Measurements from ENCODE around the gene WDSUB1.

The WDSUB1 gene, protein sequence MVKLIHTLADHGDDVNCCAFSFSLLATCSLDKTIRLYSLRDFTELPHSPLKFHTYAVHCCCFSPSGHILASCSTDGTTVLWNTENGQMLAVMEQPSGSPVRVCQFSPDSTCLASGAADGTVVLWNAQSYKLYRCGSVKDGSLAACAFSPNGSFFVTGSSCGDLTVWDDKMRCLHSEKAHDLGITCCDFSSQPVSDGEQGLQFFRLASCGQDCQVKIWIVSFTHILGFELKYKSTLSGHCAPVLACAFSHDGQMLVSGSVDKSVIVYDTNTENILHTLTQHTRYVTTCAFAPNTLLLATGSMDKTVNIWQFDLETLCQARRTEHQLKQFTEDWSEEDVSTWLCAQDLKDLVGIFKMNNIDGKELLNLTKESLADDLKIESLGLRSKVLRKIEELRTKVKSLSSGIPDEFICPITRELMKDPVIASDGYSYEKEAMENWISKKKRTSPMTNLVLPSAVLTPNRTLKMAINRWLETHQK

DNA sequence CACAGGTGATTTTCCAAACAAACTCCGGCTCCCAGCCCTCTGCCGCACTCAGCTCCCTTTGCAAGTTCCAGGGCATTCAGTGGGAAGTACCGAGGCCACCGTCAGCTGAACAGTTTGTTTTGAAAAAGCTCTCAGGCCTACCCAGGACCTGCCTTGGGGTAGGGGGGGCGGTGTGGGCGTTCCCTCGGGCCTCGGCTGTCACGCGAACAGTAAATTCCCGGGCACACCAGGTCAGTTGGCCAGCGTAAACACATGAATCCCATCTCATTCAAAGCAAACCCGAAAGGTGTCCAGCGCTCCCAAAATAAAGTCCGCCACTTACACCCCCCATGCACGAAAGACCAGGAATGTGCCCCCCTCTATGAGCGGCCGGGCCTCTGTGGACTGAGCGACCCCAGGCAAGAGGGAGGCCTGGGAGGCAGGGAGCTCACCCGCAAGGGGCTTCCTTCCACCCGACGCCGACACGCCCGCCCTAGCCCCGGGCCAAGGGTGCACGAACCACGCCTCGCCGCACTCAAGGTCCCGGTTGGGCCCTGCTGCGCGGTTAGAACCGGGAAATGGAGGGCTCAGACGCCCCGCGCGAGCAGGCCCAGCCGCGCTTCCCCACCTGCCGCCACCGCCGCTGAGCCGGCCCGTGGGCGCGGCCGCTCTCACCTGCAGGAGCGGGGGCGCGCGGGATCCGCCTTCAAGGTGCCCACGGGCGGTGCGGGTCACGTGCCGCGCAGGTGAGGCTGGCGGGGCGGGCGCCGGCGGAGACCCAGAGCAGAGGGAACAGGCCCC is at the start of gene WDSUB1:
TSS of gene WDSUB1 (minus strand) at position 775 of the 780 bp plus-strand sequence. CDS start 3,634 bp downstream, outside the sequence.
- DNase-seq: no peak

- no peak for DNase-seq
Observed at GRCh38 chr2:159326569-159327255, 40.2 kb upstream of the WDSUB1 start.

- no peak for DNase-seq
Observed at GRCh38 chr2:159322419-159322818, 35.9 kb upstream of the WDSUB1 start.

DNA sequence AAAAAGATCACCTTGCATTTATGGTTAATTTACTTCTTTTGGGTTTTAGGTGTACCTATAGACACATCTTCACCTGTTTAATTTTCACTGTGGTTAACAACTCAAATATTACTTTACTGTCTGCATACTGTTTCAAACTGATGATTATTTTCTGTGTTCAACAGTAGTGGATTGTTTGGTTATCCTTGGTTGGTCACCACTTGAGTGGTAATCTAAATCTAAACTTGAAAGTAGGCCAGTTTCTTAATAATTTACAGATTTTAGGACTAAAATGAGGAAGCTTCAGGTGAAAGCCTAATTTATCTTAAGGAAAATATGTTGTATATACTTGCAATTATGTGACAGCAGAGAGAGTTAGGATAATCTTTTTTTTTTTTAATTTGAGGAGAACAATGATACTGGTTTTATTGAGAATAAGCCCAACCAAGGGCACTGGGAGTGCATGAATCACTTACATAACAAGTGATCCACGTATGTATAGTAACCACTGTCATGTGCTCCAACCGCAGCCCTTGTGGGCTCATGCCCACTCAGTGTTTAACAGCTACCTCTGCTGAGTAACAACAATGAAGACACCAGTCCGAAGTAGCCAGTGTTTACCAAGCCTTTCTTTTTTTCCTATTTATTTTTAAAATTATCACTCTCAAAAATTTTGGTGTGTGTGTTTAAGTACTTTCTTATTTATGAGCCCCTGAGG is 31.0 kb upstream of the WDSUB1 start:
- no peak for DNase-seq

GRCh38 chr2:159307942-159308341 is 21.4 kb upstream of the WDSUB1 start:
- no peak for DNase-seq

DNA sequence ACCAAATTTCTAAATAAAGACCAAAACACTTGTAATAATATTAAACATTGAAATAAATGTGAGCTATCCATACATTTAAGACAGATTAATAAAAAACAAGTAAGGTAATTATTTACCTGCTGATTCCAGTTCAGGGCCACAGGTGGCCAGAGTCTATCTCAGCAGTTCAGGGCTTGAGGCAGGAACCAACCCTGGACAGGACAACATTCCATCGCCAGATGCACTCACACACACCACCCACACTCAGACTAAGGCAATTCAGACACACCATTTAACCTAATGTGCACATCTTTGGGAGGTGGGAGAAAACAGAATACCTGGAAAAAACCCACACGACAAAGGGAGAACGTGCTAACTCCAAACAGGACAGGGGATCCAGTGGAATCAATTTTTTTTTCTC is 14.1 kb upstream of the WDSUB1 start:
- no peak for DNase-seq

- DNase-seq: no peak
Observed at GRCh38 chr2:159298967-159299366, 12.5 kb upstream of the WDSUB1 start.

GRCh38 chr2:159297042-159297707 is 10.7 kb upstream of the WDSUB1 start:
- no peak for DNase-seq

DNA sequence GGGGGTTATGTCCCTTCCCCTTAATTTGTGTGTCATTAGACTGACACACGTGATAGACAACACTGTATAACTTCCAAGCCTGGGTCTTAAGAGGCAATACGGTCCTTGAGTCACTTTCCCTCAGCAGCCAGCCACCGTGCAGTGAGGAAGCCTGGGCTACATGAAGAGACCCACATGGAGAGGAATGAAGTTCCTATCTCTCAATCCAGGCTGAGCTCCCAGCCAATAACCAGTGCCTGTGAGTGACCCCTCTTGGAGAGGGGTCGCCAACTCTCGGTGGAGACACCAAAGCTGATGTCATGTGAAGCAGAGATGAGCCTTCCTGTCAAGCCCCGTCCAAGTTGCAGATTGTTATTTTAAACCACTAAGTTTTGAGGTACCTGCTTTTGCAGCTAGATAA is 5.7 kb upstream of the WDSUB1 start:
- no peak for DNase-seq

DNA sequence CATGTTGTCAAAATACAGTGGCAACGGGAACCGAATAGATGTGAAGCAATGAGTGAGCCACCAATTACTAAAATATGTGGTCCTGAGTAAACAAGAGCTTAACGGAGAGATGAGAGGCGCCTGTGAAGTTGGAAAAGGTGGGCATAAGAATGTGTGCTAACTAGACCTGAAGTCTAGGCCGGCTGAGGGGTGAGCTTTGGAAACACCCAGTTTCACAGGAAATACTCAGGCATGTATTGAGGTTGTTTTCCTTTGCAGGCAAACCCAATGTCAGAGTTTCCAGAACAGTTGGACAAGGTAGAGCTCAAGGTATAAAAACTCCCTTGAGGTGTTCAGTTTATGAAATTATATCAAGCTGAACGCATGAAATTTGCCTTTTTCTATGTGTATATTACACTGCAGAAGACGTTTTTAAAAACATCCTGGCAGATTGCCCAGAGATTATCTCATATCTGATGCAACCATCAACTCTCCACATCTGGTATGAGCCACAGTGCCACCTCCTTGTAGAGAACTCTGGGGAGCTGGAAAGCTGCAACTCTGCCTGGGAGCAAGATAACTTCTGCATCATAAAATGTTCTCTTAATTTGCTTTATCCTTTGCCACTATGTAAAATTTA is 3.9 kb upstream of the WDSUB1 start:
- no peak for DNase-seq

GRCh38 chr2:159287733-159288132 is 1.2 kb upstream of the WDSUB1 start:
- no peak for DNase-seq

DNA sequence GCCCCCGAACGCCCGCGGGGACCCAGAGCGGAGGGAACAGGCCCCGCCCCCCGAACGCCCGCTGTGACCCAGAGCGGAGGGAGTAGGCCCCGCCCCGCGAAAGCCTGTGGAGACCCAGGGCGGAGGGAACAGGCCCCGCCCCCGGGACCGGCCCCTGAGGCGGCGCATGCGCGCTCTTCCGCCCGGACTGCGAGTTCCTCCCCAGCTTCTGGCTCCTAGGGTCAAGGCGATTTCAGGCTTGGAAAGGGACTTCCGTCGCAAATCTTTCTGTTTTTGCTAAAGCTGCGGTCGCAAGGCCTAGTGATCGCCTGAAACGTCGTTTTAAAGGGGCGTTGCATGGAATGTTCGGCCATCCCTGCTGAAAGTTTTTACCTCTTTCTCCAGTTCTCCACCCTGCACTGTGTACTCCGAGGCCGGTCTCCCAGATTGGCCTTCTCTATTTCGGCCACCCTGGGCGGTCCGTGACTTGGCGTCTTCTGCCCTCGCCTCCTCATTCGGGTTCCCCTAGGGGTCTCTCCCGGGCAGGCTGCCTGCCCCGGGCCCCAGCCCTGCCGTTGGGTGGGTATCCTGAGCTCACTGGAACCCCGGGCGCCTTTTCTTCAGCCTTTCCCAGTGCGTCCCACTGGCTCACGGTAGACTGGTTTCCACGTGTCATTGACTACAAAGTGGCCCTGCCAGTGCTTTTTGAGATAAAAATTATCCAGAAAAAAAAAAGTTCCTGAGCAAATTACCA is 372 bp upstream of the WDSUB1 start:
- DNase-seq: peak; percentile 94

GRCh38 chr2:159285433-159285832 is 1.1 kb downstream of the WDSUB1 start:
- DNase-seq: no peak

GRCh38 chr2:159283529-159283928 is 3.0 kb downstream of the WDSUB1 start:
- no peak for DNase-seq

DNA sequence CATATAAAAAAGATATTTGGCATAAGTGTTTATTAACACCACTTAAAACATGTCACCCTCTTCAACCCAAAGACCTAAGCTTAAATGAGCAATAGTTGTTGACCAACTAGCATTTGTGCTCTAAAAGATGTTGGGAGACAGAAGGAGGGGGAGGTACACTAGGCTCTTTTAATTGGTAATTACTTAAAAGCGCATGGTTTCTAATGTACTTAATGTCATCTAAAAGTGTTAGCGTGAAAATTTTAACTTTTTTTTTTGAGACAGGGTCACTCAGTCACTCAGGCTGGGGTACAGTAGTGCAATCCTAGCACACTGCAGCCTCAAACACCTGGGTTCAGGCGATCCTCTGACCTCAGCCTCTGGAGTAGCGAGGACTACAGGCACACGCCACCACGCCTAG is 5.5 kb downstream of the WDSUB1 start:
- DNase-seq: no peak

GRCh38 chr2:159279700-159280099 is 6.8 kb downstream of the WDSUB1 start:
- no peak for DNase-seq

GRCh38 chr2:159275111-159275510 is 11.4 kb downstream of the WDSUB1 start:
- DNase-seq: no peak

DNA sequence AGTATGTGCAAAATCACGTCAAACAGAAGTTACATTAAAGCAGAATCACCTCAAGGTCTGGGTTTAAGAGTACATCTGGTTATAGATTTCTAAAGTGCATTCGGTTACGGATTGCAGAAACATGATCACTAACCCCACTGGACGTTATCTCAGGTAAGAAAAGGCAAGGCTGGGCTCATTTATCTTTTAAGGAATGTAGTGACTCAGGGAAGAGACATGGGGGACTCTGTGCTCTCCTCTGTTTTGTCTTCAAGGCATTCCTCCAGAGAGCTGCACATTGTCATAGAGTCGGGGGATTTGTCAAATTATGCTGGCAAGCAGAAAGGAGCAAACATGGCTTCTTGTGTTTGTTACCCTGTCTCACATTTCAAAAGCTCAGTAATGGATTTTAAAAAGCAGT is 14.3 kb downstream of the WDSUB1 start:
- DNase-seq: no peak

GRCh38 chr2:159270744-159271379 is 15.6 kb downstream of the WDSUB1 start:
- DNase-seq: no peak

DNA sequence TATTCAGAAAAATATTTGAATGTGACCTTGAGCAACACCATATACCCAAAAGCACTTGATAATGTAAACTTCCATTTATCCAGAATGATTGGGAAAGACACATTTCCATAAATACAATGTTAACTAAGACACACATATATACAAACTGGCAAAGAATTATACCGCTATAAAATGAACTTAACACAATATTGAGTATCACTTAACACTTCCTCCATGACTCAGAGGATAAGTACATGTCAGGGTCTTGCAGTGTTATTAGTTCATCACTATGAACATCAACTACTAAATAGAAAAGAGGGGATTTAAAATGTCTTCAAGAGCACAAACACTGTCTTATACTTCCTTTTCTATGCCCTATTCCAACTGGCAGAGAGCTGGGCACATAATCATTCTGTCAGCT is 18.6 kb downstream of the WDSUB1 start:
- no peak for DNase-seq

DNA sequence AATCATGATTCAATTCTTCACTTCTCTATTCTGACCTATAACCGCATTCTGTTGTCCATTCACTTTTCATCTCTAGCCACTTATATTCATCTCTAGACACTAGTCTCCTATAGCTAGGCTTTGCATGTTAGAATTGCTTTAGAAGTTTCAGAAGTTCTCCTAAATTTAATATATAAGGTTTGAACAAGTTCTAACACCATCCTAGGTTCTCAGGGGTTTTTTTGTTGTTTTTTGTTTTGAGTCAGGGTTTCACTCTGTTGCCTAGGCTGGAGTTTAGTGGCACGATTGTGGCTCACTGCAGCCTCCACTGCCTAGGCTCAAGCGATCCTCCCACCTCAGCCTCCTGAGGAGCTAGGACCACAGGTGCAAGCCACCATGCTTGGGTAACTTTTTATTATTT is 19.9 kb downstream of the WDSUB1 start:
- no peak for DNase-seq
